Body of pancreas (tissue), 4 donors: ENCODE results near the gene NOP56.

ENCODE experiments used
- POLR2A ChIP-seq, 3 donors: fragments of 450-650 bp; IDR thresholded peaks; one replicate each; pipeline ENCODE4 v1.6.1; 2016; ENCODE audit warnings: antibody characterized with exemption in 3 of 3, mild to moderate bottlenecking in 2 of 3
- TF ChIP-seq, protein P1 (sequence below), 7 experiments: fragments of 450-650 bp in 4 of 7; fragments of 200-600 bp in 3 of 7; sonication (generic) in 3 of 7; IDR thresholded peaks; one replicate each; pipeline ENCODE4 v1.5.1; 2016 to 2019; ENCODE audit warnings: antibody characterized with exemption in 7 of 7

DNA sequence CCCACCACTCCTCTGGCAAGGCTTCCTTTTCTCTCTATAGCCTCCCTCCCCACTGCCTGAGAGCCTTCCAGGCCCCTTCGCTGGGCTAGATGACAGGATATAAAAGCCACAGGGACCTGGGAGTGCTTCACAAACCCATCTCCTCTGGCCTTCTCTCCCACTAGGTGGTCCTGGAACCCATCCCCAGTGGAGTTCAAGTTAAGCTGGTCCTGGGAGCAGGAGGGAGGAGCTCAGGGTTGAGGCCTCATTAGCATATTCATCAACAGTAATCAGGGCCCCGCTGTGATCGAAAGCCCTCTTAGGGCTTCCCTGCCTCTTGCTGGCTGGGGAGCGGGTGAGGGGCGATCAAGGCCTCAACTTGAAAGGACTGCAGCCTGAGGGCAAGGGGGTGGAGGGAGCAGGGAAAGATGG, 49.2 kb downstream of the NOP56 start:
- TF ChIP-seq, protein P1, sequence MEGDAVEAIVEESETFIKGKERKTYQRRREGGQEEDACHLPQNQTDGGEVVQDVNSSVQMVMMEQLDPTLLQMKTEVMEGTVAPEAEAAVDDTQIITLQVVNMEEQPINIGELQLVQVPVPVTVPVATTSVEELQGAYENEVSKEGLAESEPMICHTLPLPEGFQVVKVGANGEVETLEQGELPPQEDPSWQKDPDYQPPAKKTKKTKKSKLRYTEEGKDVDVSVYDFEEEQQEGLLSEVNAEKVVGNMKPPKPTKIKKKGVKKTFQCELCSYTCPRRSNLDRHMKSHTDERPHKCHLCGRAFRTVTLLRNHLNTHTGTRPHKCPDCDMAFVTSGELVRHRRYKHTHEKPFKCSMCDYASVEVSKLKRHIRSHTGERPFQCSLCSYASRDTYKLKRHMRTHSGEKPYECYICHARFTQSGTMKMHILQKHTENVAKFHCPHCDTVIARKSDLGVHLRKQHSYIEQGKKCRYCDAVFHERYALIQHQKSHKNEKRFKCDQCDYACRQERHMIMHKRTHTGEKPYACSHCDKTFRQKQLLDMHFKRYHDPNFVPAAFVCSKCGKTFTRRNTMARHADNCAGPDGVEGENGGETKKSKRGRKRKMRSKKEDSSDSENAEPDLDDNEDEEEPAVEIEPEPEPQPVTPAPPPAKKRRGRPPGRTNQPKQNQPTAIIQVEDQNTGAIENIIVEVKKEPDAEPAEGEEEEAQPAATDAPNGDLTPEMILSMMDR (IDR thresholded peaks at IDR 0.05): no peak
- TF ChIP-seq POLR2A (IDR thresholded peaks at IDR 0.05): no peak
